Measurements from ENCODE around the gene MSGN1.

DNA sequence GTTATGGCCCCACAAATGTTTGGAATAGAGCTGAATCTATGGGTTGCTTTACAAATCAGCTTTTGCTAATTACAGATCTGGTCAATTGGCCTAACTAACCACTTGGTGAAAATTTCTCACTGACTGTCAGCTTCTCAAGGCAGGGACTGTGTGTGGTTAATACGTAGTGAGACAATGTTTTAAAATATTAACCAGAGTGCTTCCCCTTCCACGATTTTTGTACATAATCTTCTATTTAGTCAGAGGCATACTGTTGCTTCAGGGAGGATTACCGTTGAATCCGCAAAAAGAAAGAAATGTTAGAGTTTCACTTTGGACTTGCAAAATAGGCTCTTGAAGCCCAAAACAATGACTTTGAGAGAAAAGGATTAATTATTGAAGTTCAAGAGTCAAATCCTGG, 47.3 kb downstream of the MSGN1 start:
- TF ChIP-seq, protein P1, sequence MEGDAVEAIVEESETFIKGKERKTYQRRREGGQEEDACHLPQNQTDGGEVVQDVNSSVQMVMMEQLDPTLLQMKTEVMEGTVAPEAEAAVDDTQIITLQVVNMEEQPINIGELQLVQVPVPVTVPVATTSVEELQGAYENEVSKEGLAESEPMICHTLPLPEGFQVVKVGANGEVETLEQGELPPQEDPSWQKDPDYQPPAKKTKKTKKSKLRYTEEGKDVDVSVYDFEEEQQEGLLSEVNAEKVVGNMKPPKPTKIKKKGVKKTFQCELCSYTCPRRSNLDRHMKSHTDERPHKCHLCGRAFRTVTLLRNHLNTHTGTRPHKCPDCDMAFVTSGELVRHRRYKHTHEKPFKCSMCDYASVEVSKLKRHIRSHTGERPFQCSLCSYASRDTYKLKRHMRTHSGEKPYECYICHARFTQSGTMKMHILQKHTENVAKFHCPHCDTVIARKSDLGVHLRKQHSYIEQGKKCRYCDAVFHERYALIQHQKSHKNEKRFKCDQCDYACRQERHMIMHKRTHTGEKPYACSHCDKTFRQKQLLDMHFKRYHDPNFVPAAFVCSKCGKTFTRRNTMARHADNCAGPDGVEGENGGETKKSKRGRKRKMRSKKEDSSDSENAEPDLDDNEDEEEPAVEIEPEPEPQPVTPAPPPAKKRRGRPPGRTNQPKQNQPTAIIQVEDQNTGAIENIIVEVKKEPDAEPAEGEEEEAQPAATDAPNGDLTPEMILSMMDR (IDR thresholded peaks at IDR 0.05), result no peak
- TF ChIP-seq POLR2A (IDR thresholded peaks at IDR 0.05) (no peak), POLR2AphosphoS5 (IDR thresholded peaks at IDR 0.05) (no peak)

All from prostate gland (tissue), 2 donors.